NCI-H526 treated with DMSO at 0.1 percent for 48 hours (cell line): ENCODE measurements around the gene EXT2.

Source experiments
- DNase-seq: peaks from one replicate; lab custom pipeline; 2025; lab: John Stamatoyannopoulos, UW

Gene EXT2

GRCh38 chr11:44203270-44204043 is 108.0 kb downstream of the EXT2 start:
- DNase-seq: no peak

GRCh38 chr11:44205352-44205751 is 109.9 kb downstream of the EXT2 start:
- no peak for DNase-seq

- DNase-seq: no peak
Observed at GRCh38 chr11:44205836-44206235, 110.4 kb downstream of the EXT2 start.

GRCh38 chr11:44207292-44207691 is 111.8 kb downstream of the EXT2 start:
- DNase-seq: no peak

GRCh38 chr11:44208976-44209603 is 113.6 kb downstream of the EXT2 start:
- DNase-seq: no peak

GRCh38 chr11:44212128-44212527 is 116.7 kb downstream of the EXT2 start:
- DNase-seq: no peak

- DNase-seq: no peak
Observed at GRCh38 chr11:44213148-44213547, 117.7 kb downstream of the EXT2 start.

GRCh38 chr11:44217432-44217831 is 122.0 kb downstream of the EXT2 start:
- no peak for DNase-seq

- DNase-seq: no peak
Observed at GRCh38 chr11:44219830-44220796, 124.6 kb downstream of the EXT2 start.

- no peak for DNase-seq
Observed at GRCh38 chr11:44221456-44221855, 126.0 kb downstream of the EXT2 start.

- DNase-seq: no peak
Observed at GRCh38 chr11:44221992-44222391, 126.5 kb downstream of the EXT2 start.

GRCh38 chr11:44223238-44223637 is 127.8 kb downstream of the EXT2 start:
- DNase-seq: no peak

GRCh38 chr11:44224867-44225501 is 129.5 kb downstream of the EXT2 start:
- DNase-seq: no peak

- DNase-seq: no peak
Observed at GRCh38 chr11:44226490-44226889, 131.0 kb downstream of the EXT2 start.

- DNase-seq: no peak
Observed at GRCh38 chr11:44226945-44227344, 131.5 kb downstream of the EXT2 start.

- DNase-seq: no peak
Observed at GRCh38 chr11:44228379-44228778, 132.9 kb downstream of the EXT2 start.

GRCh38 chr11:44229098-44229497 is 133.6 kb downstream of the EXT2 start:
- DNase-seq: no peak

- DNase-seq: no peak
Observed at GRCh38 chr11:44229624-44230023, 134.1 kb downstream of the EXT2 start.

- no peak for DNase-seq
Observed at GRCh38 chr11:44235765-44236201, 140.3 kb downstream of the EXT2 start.

GRCh38 chr11:44236296-44236695 is 140.8 kb downstream of the EXT2 start:
- DNase-seq: no peak

GRCh38 chr11:44237156-44237555 is 141.7 kb downstream of the EXT2 start:
- no peak for DNase-seq

- DNase-seq: no peak
Observed at GRCh38 chr11:44241851-44242250, 146.4 kb downstream of the EXT2 start.
